HepG2 (cell line): Measurements from ENCODE around the gene SCGB1D4. TPM values are rescaled to one million over a fixed set of nuclear protein-coding genes. Genes with fewer than 3 reads are reported as not detected.

Source experiments
- ATAC-seq: fragments of 200-7000 bp; cut with Tn5 transposase; 3 replicates; pipeline ENCODE4 v1.9.1; 2020; ENCODE audit warnings: mild to moderate bottlenecking, moderate library complexity
- BruUV-seq: library from RNA; stranded (reverse); fragments of 400-500 nt; replicated peaks from 2 replicates; lab custom pipeline; 2021; lab: Mats Ljungman, UMichigan
- CTCF ChIA-PET: fragments of 300-600 bp; formaldehyde crosslinking; extraction: SDS; loops from one replicate; lab custom pipeline; 2021; ENCODE audit warnings: low total read pairs, inconsistent platforms, low intra/inter-chr PET ratio; lab: Yijun Ruan, JAX
- POLR2A ChIA-PET: fragments of 350-600 bp; sonication (Branson Sonifier 250); formaldehyde crosslinking; loops from one replicate; lab custom pipeline; 2020; ENCODE audit warnings: antibody characterized with exemption, inconsistent platforms; lab: Yijun Ruan, JAX
- DNase-seq: peaks from one replicate; pipeline ENCODE4 v3.0.0-alpha.2; 2015; ENCODE audit warnings: low spot score
- FAIRE-seq: peaks from 3 replicates; lab custom pipeline; 2011; peaks lifted over from hg19 to GRCh38; lab: Jason Lieb, UNC
- H2AFZ ChIP-seq: one replicate; pipeline ENCODE4 v1.6.1; 2011; ENCODE audit warnings: low read length, inconsistent platforms
- H3K27ac ChIP-seq: fragments of 300-600 bp; 3 replicates; pipeline ENCODE4 v1.8.0; 2011; ENCODE audit warnings: mixed run types, mild to moderate bottlenecking, mixed read lengths, low read length, inconsistent platforms; ENCODE audit not compliant: insufficient read depth; ENCODE audit errors: extremely low read length
- H3K27me3 ChIP-seq, 2 experiments: fragments of 200-600 bp in 1 of 2; 2 replicates in 1 of 2; 3 replicates in 1 of 2; pipeline versions ENCODE4 v1.6.0 to v1.8.0; 2011; ENCODE audit warnings: low read length in 2 of 2, mild to moderate bottlenecking in 2 of 2, moderate library complexity in 2 of 2, inconsistent platforms in 1 of 2; ENCODE audit not compliant: insufficient read depth in 2 of 2, control insufficient read depth in 1 of 2
- H3K36me3 ChIP-seq, 2 experiments: fragments of 200-600 bp in 1 of 2; replicated peaks in 1 of 2; 2 replicates in 1 of 2; 3 replicates in 1 of 2; pipeline versions ENCODE4 v1.5.1 to v1.8.0; 2011; ENCODE audit warnings: low read length in 2 of 2, inconsistent platforms in 1 of 2; ENCODE audit not compliant: insufficient read depth in 2 of 2, control insufficient read depth in 1 of 2
- H3K4me1 ChIP-seq: 2 replicates; pipeline ENCODE4 v1.5.1; 2012; ENCODE audit warnings: low read length, inconsistent platforms; ENCODE audit not compliant: insufficient read depth
- H3K4me2 ChIP-seq: 2 replicates; pipeline ENCODE4 v1.6.0; 2011; ENCODE audit warnings: low read depth, low read length, inconsistent platforms
- H3K4me3 ChIP-seq, 3 experiments: fragments of 200-600 bp in 1 of 3; sonication (generic), shearing (Covaris generic) in 1 of 3; replicated peaks in 1 of 3; 2 replicates each; pipeline ENCODE4 v1.5.1; 2011 to 2016; ENCODE audit warnings: low read length in 3 of 3, inconsistent platforms in 2 of 3, low read depth in 2 of 3, mild to moderate bottlenecking in 2 of 3, control low read depth in 1 of 3, mixed read lengths in 1 of 3; ENCODE audit not compliant: insufficient read depth in 1 of 3
- H3K79me2 ChIP-seq: one replicate; pipeline ENCODE4 v1.6.1; 2011; ENCODE audit warnings: low read length, inconsistent platforms; ENCODE audit not compliant: insufficient read depth
- H3K9ac ChIP-seq: 2 replicates; pipeline ENCODE4 v1.6.0; 2011; ENCODE audit warnings: mild to moderate bottlenecking, low read depth, low read length, inconsistent platforms; ENCODE audit not compliant: insufficient read depth
- H3K9me3 ChIP-seq: 2 replicates; pipeline ENCODE4 v1.5.1; 2012; ENCODE audit warnings: mild to moderate bottlenecking, low read length
- H4K20me1 ChIP-seq: 2 replicates; pipeline ENCODE4 v1.6.0; 2011; ENCODE audit warnings: inconsistent platforms, mild to moderate bottlenecking, low read length, moderate library complexity; ENCODE audit not compliant: insufficient read depth
- ATF7 ChIP-seq, 2 experiments: fragments of 450-650 bp in 1 of 2; sonication (generic) in 1 of 2; formaldehyde crosslinking in 1 of 2; IDR thresholded peaks; 2 replicates each; pipeline versions ENCODE4 v1.4.0 to v1.6.1; 2016 to 2020; ENCODE audit warnings: antibody characterized with exemption in 1 of 2, mild to moderate bottlenecking in 1 of 2, missing genetic modification reagents in 1 of 2
- BRD4 ChIP-seq: sonication (generic); formaldehyde crosslinking; IDR thresholded peaks from 2 replicates; pipeline ENCODE4 v1.4.0; 2020; ENCODE audit warnings: missing genetic modification reagents
- CEBPG ChIP-seq: IDR thresholded peaks from 2 replicates; pipeline ENCODE4 v1.6.1; 2016
- HMGA1 ChIP-seq: sonication (generic); formaldehyde crosslinking; conservative IDR thresholded peaks from 2 replicates; pipeline ENCODE4 v1.4.0; 2020; ENCODE audit warnings: missing genetic modification reagents
- JARID2 ChIP-seq: sonication (generic); formaldehyde crosslinking; IDR thresholded peaks from 2 replicates; pipeline ENCODE4 v1.8.1; 2023; ENCODE audit warnings: missing genetic modification reagents, inconsistent platforms; ENCODE audit not compliant: insufficient replicate concordance
- RELA ChIP-seq: sonication (generic); formaldehyde crosslinking; IDR thresholded peaks from 2 replicates; pipeline ENCODE4 v1.4.0; 2020; ENCODE audit warnings: missing genetic modification reagents
- SKI ChIP-seq: fragments of 450-650 bp; IDR thresholded peaks from one replicate; pipeline ENCODE4 v1.6.1; 2018; ENCODE audit warnings: mild to moderate bottlenecking; ENCODE audit not compliant: partially characterized antibody
- TAF1 ChIP-seq: sonication (generic); formaldehyde crosslinking; IDR thresholded peaks from 2 replicates; pipeline ENCODE4 v1.4.0; 2020; ENCODE audit warnings: missing genetic modification reagents
- XRCC5 ChIP-seq: fragments of 200-400 bp; formaldehyde crosslinking; optimal IDR thresholded peaks from 2 replicates; pipeline ENCODE3; 2017; ENCODE audit warnings: mild to moderate bottlenecking, low read length
- ZEB1 ChIP-seq: IDR thresholded peaks from 2 replicates; pipeline ENCODE4 v1.6.1; 2012; ENCODE audit warnings: mild to moderate bottlenecking, low read depth, inconsistent platforms; ENCODE audit not compliant: insufficient replicate concordance
- ZFX ChIP-seq: sonication (generic); formaldehyde crosslinking; IDR thresholded peaks from 2 replicates; pipeline ENCODE4 v1.4.0; 2020; ENCODE audit warnings: mild to moderate bottlenecking, low read depth, missing genetic modification reagents, moderate library complexity
- ZNF598 ChIP-seq: sonication (generic); formaldehyde crosslinking; IDR thresholded peaks from 2 replicates; pipeline ENCODE4 v1.5.1; 2020; ENCODE audit warnings: mild to moderate bottlenecking, missing genetic modification reagents, borderline replicate concordance
- ZSCAN12 ChIP-seq: sonication (generic); formaldehyde crosslinking; IDR thresholded peaks from 2 replicates; pipeline ENCODE4 v1.9.0; 2021; ENCODE audit warnings: mild to moderate bottlenecking, missing genetic modification reagents
- WGBS: methylation state at CpG from one replicate; pipeline ENCODE4 v1.1.6; 2017; ENCODE audit warnings: low lambda C conversion rate; 5-methylcytosine and 5-hydroxymethylcytosine counted together
- in situ Hi-C: cut with HindIII; loops from 2 replicates; pipeline ENCODE4 v1.10.0; 2017; ENCODE audit warnings: low pct_unique_long_range_greater_than_20kb; ENCODE audit not compliant: extremely low pct_ligation_motif_present
- intact Hi-C: fragments of 100-400 bp; cut with micrococcal nuclease; formaldehyde crosslinking; loops from one replicate; pipeline ENCODE4 v1.10.0; 2022; ENCODE audit not compliant: unreplicated experiment
- polyA plus RNA-seq, 8 experiments: library from polyadenylated mRNA; depleted of rRNA in 3 of 8; stranded (reverse) in 7 of 8; unstranded in 1 of 8; fragments of >200 nt; fragmentation: Illumina TruSeq in 4 of 8; extraction: Trizol in 4 of 8; gene quantifications; 2 replicates each; pipeline versions ENCODE4 v1.2.1 to v1.2.3, GENCODE V29; 2011 to 2016; ENCODE audit warnings: low read depth in 4 of 8, missing spikeins in 1 of 8, mixed read lengths in 1 of 8; ENCODE audit not compliant: insufficient read depth in 1 of 8
- total RNA-seq, 5 experiments: library from RNA; depleted of rRNA; stranded (reverse); fragments of >200 nt; fragmentation: Illumina TruSeq; extraction: Trizol; gene quantifications; 2 replicates each; pipeline ENCODE4 v1.2.3, GENCODE V29; 2016; ENCODE audit warnings: low read depth in 1 of 5
- TF ChIP-seq, protein P1 (sequence below): sonication (generic); formaldehyde crosslinking; IDR thresholded peaks from 2 replicates; pipeline ENCODE4 v1.4.0; 2020; ENCODE audit warnings: missing genetic modification reagents; ENCODE audit errors: not compliant biosample characterization
- TF ChIP-seq, protein P2 (sequence below), 2 experiments: sonication (generic) in 1 of 2; formaldehyde crosslinking in 1 of 2; IDR thresholded peaks; 2 replicates each; pipeline versions ENCODE4 v1.4.0 to v1.6.1; 2018 to 2020; ENCODE audit warnings: missing genetic modification reagents in 2 of 2, borderline replicate concordance in 1 of 2, low read depth in 1 of 2, mild to moderate bottlenecking in 1 of 2, missing biosample characterization in 1 of 2
- TF ChIP-seq, protein P3 (sequence below): sonication (generic); formaldehyde crosslinking; IDR thresholded peaks from 2 replicates; pipeline ENCODE4 v1.8.1; 2023; ENCODE audit warnings: mild to moderate bottlenecking, missing genetic modification reagents, borderline replicate concordance
- TF ChIP-seq, protein P4 (sequence below): IDR thresholded peaks from 2 replicates; pipeline ENCODE4 v1.4.0; 2020; ENCODE audit warnings: mild to moderate bottlenecking, missing genetic modification reagents

The SCGB1D4 gene
- total and polyA plus RNA-seq, 2 of the 13 experiments (the other 11 are each of a cell fraction or from before 2014, with no cell fraction given), result not detected

DNA sequence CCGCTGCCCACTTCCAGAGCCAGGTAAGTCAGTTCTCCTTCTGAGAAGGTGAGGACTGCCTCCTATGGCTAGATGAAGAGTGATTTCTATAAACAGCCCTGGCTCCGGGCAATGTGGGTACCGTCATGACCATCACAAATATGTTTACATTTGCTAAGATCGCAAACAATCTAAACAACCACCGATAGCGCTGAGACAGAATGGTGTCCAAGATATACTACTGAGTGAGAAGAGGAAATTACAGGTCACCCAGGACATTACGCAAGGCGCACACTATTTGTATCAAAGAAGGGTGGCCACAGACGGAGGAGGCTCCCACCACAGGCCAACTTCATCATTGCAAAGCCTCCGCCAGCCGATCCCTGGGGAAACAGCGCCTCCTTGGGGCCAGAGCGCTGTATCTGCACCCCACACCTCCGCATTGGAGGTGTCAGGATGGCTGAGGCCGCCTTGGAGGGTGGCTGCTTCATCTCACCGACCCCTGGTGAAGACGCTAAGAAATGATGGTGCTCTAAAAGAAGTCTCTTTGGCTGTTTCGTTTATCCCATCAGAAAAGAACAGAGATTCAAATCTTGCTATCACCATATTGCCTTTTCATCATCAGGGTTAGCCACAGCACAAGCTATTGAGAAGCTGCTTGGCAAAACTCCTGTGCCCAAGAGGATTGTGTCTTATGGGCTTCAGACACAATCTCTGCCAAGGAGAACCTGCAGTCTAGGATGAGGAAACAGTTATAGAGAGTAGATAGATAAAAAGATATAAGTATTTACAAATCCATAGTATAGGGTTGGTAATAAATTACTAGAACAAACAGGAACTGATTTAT, 26.1 kb upstream of the SCGB1D4 start:
- no peak overlapping the region for H3K4me3 ChIP-seq
- H3K79me2 ChIP-seq, result no peaks in the 10 kb centered on the region
- 32% methylated on average over 11 of the region's 18 CpGs for WGBS
- BruUV-seq, result no TSS peak
- no peaks in the 10 kb centered on the region for H4K20me1 ChIP-seq
- H3K4me2 ChIP-seq, result no peak overlapping the region
- peak; percentile 53 for FAIRE-seq
- in situ Hi-C loops, result no loop called here
- no peak overlapping the region for H3K9ac ChIP-seq
- DNase-seq, result peak; percentile 70
- H3K4me1 ChIP-seq, result peaks cover 32% of the 10 kb centered on the region
- ChIA-PET POLR2A (no interaction called here), CTCF (interaction anchor here (0.7 to 2.2 kb wide), 6 partner anchors 80 to 155 kb away, joined by 3 to 19 read pairs (median 7); no protein-coding TSS in a partner anchor)
- intact Hi-C loops, result loop anchor here (1.0 kb wide), 2 partner anchors 108 to 154 kb away; no protein-coding TSS in a partner anchor
- H3K27ac ChIP-seq, result no peak overlapping the region
- no peak overlapping the region for H2AFZ ChIP-seq
- H3K36me3 ChIP-seq, result no peaks in the 10 kb centered on the region
- H3K9me3 ChIP-seq, result no peaks in the 10 kb centered on the region
- ATAC-seq, result peak; percentile 99
- peaks cover 0 to 22% of the 10 kb centered on the region in 2 experiments; a peak in 1 of 5 replicates for H3K27me3 ChIP-seq
- TF ChIP-seq ZFX (CRISPR knock-in tag), result peak; percentile 46
- no peak for TF ChIP-seq BRD4 (CRISPR knock-in tag)
- no peak for TF ChIP-seq ZSCAN12
- peak; percentile 83 for TF ChIP-seq CEBPG (CRISPR knock-in tag)
- TF ChIP-seq, protein P1, sequence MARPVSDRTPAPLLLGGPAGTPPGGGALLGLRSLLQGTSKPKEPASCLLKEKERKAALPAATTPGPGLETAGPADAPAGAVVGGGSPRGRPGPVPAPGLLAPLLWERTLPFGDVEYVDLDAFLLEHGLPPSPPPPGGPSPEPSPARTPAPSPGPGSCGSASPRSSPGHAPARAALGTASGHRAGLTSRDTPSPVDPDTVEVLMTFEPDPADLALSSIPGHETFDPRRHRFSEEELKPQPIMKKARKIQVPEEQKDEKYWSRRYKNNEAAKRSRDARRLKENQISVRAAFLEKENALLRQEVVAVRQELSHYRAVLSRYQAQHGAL (CRISPR knock-in tag), result no peak
- TF ChIP-seq, protein P2, sequence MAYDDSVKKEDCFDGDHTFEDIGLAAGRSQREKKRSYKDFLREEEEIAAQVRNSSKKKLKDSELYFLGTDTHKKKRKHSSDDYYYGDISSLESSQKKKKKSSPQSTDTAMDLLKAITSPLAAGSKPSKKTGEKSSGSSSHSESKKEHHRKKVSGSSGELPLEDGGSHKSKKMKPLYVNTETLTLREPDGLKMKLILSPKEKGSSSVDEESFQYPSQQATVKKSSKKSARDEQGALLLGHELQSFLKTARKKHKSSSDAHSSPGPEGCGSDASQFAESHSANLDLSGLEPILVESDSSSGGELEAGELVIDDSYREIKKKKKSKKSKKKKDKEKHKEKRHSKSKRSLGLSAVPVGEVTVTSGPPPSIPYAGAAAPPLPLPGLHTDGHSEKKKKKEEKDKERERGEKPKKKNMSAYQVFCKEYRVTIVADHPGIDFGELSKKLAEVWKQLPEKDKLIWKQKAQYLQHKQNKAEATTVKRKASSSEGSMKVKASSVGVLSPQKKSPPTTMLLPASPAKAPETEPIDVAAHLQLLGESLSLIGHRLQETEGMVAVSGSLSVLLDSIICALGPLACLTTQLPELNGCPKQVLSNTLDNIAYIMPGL (CRISPR knock-in tag; IDR thresholded peaks at IDR 0.05; ENCODE audit: borderline replicate concordance in 1 of 2, low read depth in 1 of 2), result peak in 1 of 2 experiments; percentile 73; a peak in 2 of 4 replicates
- no peak for TF ChIP-seq ATF7 (IDR thresholded peaks at IDR 0.05)
- TF ChIP-seq ATF7 (CRISPR knock-in tag; IDR thresholded peaks at IDR 0.05), result no peak
- no peak for TF ChIP-seq ZNF598 (CRISPR knock-in tag)
- peak; percentile 94 for TF ChIP-seq XRCC5
- TF ChIP-seq ZEB1, result no peak
- no peak for TF ChIP-seq RELA (CRISPR knock-in tag)
- TF ChIP-seq HMGA1 (CRISPR knock-in tag), result no peak
- TF ChIP-seq SKI, result no peak
- TF ChIP-seq, protein P3, sequence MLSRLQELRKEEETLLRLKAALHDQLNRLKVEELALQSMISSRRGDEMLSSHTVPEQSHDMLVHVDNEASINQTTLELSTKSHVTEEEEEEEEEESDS (CRISPR knock-in tag), result no peak
- no peak for TF ChIP-seq JARID2 (CRISPR knock-in tag)
- TF ChIP-seq, protein P4, sequence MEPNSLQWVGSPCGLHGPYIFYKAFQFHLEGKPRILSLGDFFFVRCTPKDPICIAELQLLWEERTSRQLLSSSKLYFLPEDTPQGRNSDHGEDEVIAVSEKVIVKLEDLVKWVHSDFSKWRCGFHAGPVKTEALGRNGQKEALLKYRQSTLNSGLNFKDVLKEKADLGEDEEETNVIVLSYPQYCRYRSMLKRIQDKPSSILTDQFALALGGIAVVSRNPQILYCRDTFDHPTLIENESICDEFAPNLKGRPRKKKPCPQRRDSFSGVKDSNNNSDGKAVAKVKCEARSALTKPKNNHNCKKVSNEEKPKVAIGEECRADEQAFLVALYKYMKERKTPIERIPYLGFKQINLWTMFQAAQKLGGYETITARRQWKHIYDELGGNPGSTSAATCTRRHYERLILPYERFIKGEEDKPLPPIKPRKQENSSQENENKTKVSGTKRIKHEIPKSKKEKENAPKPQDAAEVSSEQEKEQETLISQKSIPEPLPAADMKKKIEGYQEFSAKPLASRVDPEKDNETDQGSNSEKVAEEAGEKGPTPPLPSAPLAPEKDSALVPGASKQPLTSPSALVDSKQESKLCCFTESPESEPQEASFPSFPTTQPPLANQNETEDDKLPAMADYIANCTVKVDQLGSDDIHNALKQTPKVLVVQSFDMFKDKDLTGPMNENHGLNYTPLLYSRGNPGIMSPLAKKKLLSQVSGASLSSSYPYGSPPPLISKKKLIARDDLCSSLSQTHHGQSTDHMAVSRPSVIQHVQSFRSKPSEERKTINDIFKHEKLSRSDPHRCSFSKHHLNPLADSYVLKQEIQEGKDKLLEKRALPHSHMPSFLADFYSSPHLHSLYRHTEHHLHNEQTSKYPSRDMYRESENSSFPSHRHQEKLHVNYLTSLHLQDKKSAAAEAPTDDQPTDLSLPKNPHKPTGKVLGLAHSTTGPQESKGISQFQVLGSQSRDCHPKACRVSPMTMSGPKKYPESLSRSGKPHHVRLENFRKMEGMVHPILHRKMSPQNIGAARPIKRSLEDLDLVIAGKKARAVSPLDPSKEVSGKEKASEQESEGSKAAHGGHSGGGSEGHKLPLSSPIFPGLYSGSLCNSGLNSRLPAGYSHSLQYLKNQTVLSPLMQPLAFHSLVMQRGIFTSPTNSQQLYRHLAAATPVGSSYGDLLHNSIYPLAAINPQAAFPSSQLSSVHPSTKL, result peak; percentile 43; the same call in 1 of the 2 replicates
- TF ChIP-seq TAF1 (CRISPR knock-in tag), result no peak
